ENCODE results near the gene JADE2.
"Not testable (repeated sequence)": the region's sequence is repeated elsewhere in the genome, so short reads cannot be mapped to it uniquely, and the experiment has no call there.

The JADE2 gene

DNA sequence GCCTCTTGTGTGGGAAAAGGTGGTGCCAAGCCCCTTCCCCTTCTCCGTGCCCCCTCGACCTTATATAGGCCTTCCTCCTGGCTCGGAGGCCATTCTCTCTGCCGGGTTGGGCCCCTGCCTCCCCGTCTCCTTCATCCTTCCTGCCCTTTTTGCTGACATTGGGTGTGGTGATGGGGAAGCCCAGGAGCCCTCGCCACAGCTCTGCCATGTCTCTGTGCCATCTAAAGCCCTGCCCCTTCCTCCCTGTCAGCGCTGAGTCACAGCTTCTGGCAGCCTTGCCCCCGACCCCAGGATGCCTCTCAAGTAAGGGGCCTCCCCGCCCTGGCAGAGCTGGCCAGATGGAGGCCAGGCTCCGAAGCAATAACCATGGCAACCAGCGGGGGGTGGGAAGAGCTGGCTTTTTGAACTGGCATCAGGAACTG is 30.4 kb downstream of the JADE2 start:
- CTCF ChIA-PET = interaction anchor here (0.8 to 1.5 kb wide), 3 partner anchors 10 to 184 kb away, joined by 4 to 5 read pairs (median 4); partner anchors contain the start of gene UBE2B
- no peaks in the 10 kb centered on the region for H3K9me3 Mint-ChIP-seq
- H3K27ac Mint-ChIP-seq = peak overlapping the region; percentile 87
- peaks cover 49% of the 10 kb centered on the region for H3K36me3 Mint-ChIP-seq
- peaks cover 31% of the 10 kb centered on the region for H3K4me1 Mint-ChIP-seq
- H3K27me3 Mint-ChIP-seq = no peaks in the 10 kb centered on the region
- peak; percentile 82 for DNase-seq
- H3K4me3 Mint-ChIP-seq = no peak overlapping the region

DNA sequence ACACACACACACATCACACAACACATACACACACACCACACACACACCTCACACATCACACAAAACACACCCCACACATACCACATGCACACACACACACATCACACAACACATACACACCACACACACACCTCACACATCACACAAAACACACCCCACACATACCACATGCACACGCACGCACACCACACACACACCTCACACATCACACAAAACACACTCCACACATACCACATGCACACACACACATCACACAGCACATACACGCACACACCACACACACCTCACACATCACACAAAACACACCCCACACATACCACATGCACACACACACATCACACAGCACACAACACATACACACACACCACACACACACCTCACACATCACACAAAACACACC is 31.1 kb downstream of the JADE2 start:
- CTCF ChIA-PET = interaction anchor here (1.4 to 1.5 kb wide), 2 partner anchors 31 to 185 kb away, joined by 4 to 5 read pairs; partner anchors contain the start of gene UBE2B

DNA sequence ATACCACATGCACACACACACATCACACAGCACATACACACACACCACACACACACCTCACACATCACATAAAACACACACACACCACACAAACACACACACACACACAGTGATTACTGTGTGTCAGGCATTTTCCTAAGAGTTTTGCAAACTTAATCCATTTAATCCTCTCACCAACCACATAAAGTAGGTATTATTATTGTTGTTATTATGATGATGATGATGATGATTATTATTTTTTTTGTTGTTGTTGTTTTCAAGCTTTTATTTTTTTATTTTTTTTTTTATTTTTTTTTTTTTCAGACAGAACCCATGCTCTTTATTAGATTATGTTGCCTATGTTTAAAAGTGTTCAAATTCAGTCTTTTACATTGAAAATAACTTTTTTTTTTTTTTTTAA is 31.5 kb downstream of the JADE2 start:
- CTCF ChIA-PET = no interaction called here
- H3K4me1 Mint-ChIP-seq = peaks cover 31% of the 10 kb centered on the region
- DNase-seq = no peak
- H3K4me3 Mint-ChIP-seq = no peak overlapping the region
- H3K27me3 Mint-ChIP-seq = no peaks in the 10 kb centered on the region
- peak overlapping the region; percentile 86 for H3K27ac Mint-ChIP-seq
- peaks cover 47% of the 10 kb centered on the region for H3K36me3 Mint-ChIP-seq
- no peaks in the 10 kb centered on the region for H3K9me3 Mint-ChIP-seq

More for the DNA sequence above, 31.1 kb downstream of the JADE2 start:
- not testable (repeated sequence) for DNase-seq, H3K9me3 Mint-ChIP-seq, H3K4me3 Mint-ChIP-seq, H3K27me3 Mint-ChIP-seq
- Mint-ChIP-seq H3K36me3 (peaks cover 48% of the 10 kb centered on the region), H3K27ac (peak overlapping the region; percentile 86), H3K4me1 (peaks cover 31% of the 10 kb centered on the region)

DNA sequence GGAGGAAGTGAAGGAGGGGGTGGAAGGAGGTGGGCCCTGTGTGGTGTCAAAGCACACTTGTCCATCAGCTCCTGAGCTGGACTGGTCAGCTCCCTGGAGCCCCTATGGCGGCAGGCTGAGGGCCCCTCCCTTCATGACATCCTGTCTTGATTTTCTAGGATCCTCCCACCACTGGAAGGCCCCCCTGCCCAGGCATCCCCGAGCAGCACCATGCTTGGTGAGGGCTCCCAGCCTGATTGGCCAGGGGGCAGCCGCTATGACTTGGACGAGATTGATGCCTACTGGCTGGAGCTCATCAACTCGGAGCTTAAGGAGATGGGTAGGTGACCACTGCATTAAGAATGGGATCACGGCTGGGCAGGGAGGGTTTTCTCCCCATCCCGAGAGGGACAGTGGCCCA is 34.2 kb downstream of the JADE2 start:
- no peak overlapping the region for H3K4me3 Mint-ChIP-seq
- peaks cover 22% of the 10 kb centered on the region for H3K4me1 Mint-ChIP-seq
- no peak overlapping the region for H3K27ac Mint-ChIP-seq
- no peaks in the 10 kb centered on the region for H3K9me3 Mint-ChIP-seq
- no peaks in the 10 kb centered on the region for H3K27me3 Mint-ChIP-seq
- CTCF ChIA-PET = interaction anchor here (0.7 kb wide), 1 partner anchor 28 kb away, joined by 3 read pairs; no protein-coding TSS in a partner anchor
- DNase-seq = no peak
- peaks cover 50% of the 10 kb centered on the region for H3K36me3 Mint-ChIP-seq

DNA sequence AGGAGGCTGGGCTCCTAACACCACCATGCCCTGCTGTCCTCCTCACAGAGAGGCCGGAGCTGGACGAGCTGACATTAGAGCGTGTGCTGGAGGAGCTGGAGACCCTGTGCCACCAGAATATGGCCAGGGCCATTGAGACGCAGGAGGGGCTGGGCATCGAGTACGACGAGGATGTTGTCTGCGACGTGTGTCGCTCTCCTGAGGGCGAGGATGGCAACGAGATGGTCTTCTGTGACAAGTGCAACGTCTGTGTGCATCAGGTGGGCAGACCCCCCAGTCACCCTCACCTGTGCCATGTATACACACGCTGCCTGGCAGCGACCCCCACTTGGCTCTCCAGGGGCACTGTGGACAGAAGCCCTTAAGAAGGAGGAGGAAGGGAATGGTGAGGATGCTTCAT is 35.2 kb downstream of the JADE2 start:
- CTCF ChIA-PET = no interaction called here
- H3K4me3 Mint-ChIP-seq = no peak overlapping the region

DNA sequence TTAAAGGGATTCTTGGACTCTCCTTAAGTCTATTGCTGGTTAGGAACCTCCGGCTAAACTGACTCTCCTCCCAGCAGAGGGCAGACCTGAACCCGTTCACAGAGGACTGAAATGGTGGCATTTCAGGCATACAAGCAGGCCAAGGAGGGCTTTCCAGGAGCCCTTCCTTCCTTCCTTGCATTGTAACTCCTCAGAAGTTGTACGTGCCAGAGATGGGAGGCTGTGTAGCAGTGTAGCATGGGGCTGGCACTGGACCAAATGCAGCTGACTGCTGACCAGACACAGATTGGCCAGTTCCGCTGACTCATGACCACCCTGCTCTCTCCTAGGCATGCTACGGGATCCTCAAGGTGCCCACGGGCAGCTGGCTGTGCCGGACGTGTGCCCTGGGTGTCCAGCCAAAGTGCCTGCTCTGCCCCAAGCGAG is 36.4 kb downstream of the JADE2 start:
- Mint-ChIP-seq H3K27ac (no peak overlapping the region), H3K36me3 (peaks cover 43% of the 10 kb centered on the region), H3K9me3 (no peaks in the 10 kb centered on the region), H3K27me3 (no peaks in the 10 kb centered on the region), H3K4me1 (peaks cover 3% of the 10 kb centered on the region), H3K4me3 (no peak overlapping the region)
- DNase-seq = no peak
- CTCF ChIA-PET = no interaction called here

More for the DNA sequence above, 35.2 kb downstream of the JADE2 start:
- peaks cover 12% of the 10 kb centered on the region for H3K4me1 Mint-ChIP-seq
- no peak for DNase-seq
- no peak overlapping the region for H3K27ac Mint-ChIP-seq
- no peaks in the 10 kb centered on the region for H3K27me3 Mint-ChIP-seq
- H3K9me3 Mint-ChIP-seq = no peaks in the 10 kb centered on the region
- H3K36me3 Mint-ChIP-seq = peaks cover 45% of the 10 kb centered on the region

DNA sequence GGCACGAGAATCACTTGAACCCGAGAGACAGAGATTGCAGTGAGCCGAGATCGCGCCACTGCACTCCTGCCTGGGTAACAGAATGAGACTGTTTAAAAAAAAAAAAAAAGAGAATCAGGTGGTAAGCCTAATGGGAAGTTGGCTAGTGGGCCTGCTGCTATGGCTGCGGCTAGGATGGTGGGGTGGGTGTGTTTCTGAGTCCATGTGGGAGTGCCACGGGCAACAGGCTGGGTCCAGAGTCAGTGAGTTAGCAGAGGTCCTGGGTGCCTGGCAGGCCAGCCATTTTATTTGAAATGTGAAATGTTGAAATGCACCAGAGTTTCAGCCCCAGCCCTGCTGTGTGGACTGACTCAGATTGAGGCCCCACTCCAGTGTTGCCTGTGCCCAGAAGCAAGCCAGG is 37.8 kb downstream of the JADE2 start:
- H3K27ac Mint-ChIP-seq = no peak overlapping the region
- peaks cover 48% of the 10 kb centered on the region for H3K36me3 Mint-ChIP-seq
- DNase-seq = no peak
- H3K27me3 Mint-ChIP-seq = no peaks in the 10 kb centered on the region
- no peak overlapping the region for H3K4me3 Mint-ChIP-seq
- no peaks in the 10 kb centered on the region for H3K9me3 Mint-ChIP-seq
- CTCF ChIA-PET = no interaction called here
- peaks cover 8% of the 10 kb centered on the region for H3K4me1 Mint-ChIP-seq

DNA sequence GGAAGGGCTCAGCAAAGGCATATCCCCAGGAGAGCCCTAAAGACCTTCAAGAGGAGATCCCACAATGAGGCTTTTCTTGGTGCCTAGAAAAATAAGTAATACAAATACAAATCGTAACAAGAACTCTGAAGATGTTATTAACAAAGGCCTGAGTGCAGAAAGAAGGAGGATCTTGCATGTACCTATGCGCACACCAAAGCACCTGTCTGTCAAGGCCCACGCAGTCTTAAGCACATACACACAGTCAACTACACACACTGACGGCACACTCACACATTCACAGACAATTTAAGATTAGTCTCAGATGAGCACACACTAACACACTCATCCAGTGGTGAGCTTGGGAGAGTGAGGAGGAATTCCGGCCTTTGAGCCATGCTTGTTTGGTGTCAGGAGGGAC is 38.5 kb downstream of the JADE2 start:
- Mint-ChIP-seq H3K4me1 (peaks cover 15% of the 10 kb centered on the region), H3K36me3 (peaks cover 46% of the 10 kb centered on the region), H3K9me3 (no peaks in the 10 kb centered on the region), H3K27me3 (no peaks in the 10 kb centered on the region), H3K4me3 (no peak overlapping the region), H3K27ac (no peak overlapping the region)
- CTCF ChIA-PET = no interaction called here
- no peak for DNase-seq

DNA sequence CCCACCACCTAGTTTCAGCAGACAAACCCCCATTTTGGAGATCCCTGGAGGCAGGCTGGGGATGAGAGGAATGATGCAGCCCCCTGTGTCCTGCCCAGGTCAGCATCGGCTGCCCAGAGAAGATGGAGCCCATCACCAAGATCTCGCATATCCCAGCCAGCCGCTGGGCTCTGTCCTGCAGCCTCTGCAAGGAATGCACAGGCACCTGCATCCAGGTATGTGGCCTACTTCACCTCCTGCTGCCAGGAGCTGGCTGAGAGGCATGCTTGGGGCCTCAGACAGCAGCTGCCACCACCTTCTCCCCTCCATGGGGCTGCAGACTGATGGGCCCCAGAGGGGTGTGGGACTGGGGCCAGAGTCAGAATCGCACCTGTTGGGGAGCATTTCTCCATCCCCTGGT is 38.9 kb downstream of the JADE2 start:
- no peaks in the 10 kb centered on the region for H3K9me3 Mint-ChIP-seq
- no peak overlapping the region for H3K4me3 Mint-ChIP-seq
- CTCF ChIA-PET = no interaction called here
- peaks cover 48% of the 10 kb centered on the region for H3K36me3 Mint-ChIP-seq
- H3K4me1 Mint-ChIP-seq = peaks cover 16% of the 10 kb centered on the region
- no peak for DNase-seq
- H3K27me3 Mint-ChIP-seq = no peaks in the 10 kb centered on the region
- H3K27ac Mint-ChIP-seq = no peak overlapping the region

DNA sequence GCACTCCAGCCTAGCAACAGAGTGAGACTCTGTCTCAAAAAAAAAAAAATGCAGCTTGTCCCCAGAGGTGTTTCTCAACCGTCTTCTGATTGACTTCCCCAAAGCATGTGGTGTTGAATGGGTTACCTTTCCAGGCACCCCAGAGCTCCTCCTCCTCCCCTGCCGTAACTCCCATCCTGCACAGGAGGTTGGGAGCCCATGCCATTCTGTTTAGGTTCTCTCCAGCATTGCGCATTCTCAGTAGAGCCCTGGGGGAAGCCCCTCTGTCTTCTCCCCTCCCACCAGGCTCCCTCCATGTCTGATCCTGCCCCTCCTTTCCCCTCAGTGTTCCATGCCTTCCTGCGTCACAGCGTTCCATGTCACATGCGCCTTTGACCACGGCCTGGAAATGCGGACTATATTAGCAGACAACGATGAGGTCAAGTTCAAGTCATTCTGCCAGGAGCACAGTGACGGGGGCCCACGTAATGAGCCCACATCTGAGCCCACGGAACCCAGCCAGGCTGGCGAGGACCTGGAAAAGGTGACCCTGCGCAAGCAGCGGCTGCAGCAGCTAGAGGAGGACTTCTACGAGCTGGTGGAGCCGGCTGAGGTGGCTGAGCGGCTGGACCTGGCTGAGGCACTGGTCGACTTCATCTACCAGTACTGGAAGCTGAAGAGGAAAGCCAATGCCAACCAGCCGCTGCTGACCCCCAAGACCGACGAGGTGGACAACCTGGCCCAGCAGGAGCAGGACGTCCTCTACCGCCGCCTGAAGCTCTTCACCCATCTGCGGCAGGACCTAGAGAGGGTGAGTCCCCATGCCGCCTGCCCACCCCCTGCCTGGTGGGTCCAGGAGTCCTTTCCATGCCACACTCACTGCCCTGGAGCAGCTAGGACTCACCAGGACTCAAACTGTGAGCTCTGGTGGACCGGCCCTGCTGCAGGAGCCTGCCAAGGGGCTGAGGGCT is 40.6 kb downstream of the JADE2 start:
- no peak for DNase-seq
- Mint-ChIP-seq H3K27ac (no peak overlapping the region), H3K36me3 (peaks cover 49% of the 10 kb centered on the region), H3K4me3 (no peak overlapping the region), H3K27me3 (no peaks in the 10 kb centered on the region), H3K4me1 (peaks cover 19% of the 10 kb centered on the region), H3K9me3 (no peaks in the 10 kb centered on the region)
- CTCF ChIA-PET = interaction anchor here (0.8 to 1.8 kb wide), 3 partner anchors 10 to 38 kb away, joined by 3 to 5 read pairs (median 4); no protein-coding TSS in a partner anchor

DNA sequence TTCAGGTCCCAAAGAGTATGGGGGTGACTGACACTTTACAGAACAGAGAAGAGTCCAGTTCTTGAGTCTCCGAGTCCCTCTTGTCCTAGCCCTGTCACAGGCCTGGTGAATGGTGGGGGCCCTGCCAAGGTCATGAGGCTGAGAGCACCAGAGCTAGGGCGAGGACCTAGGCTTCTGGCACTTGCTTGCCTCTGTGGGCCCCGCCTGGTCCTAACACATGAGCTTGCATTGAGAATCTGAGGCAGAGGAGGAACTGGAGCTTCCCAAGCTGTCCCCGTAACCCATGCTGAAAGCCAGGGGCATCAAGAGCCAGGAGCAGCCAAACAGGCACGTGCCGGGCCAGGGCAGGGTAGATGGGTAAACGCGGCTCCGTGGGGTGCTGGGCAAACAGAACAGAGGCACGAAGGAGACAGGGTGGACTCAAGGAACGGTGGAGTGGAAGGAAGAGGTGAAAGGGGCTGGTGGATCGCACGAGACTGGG is 41.3 kb downstream of the JADE2 start:
- Mint-ChIP-seq H3K4me1 (peaks cover 19% of the 10 kb centered on the region), H3K27ac (no peak overlapping the region), H3K36me3 (peaks cover 50% of the 10 kb centered on the region), H3K27me3 (no peaks in the 10 kb centered on the region), H3K4me3 (no peak overlapping the region), H3K9me3 (no peaks in the 10 kb centered on the region)
- CTCF ChIA-PET = interaction anchor here (1.8 kb wide), 1 partner anchor 39 kb away, joined by 5 read pairs; no protein-coding TSS in a partner anchor
- DNase-seq = no peak

DNA sequence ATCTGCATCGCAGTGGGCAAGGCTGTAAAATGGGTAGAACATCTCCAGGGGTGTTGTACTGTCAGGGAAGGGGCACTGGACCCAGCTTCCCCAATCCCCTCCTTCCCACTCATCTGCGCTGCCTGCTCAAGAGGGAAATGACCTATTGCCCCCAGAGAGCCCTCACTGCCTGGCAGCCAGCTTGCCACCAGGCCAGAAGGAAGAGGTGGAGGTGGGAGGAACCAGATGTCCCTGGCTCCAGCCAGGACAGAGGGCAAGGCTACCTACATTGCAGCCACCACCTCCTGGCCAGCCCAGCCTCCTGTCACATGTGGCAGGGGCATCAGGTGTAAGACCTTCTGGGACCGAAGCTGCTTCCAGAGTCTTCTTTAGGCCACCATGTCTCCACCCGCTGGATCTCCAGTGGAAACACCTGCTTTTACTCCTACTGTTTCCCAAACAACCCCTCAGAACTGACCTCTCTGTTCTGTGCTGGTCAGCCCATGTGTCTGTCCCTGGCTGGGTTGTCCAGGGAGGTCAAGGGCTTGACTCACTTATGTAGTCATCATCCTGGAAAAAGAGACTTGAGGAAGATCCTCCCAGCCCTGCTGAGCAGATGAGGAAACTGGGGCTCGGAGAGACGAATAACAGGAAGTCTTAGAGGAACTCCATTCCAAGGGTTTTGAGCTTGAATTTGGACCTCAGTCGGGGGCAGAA is 42.3 kb downstream of the JADE2 start:
- CTCF ChIA-PET = interaction anchor here (1.8 kb wide), 1 partner anchor 40 kb away, joined by 5 read pairs; no protein-coding TSS in a partner anchor
- H3K9me3 Mint-ChIP-seq = no peaks in the 10 kb centered on the region
- H3K27ac Mint-ChIP-seq = peak overlapping the region; percentile 65
- DNase-seq = no peak
- H3K4me3 Mint-ChIP-seq = no peak overlapping the region
- no peaks in the 10 kb centered on the region for H3K27me3 Mint-ChIP-seq
- H3K4me1 Mint-ChIP-seq = peaks cover 19% of the 10 kb centered on the region
- peaks cover 49% of the 10 kb centered on the region for H3K36me3 Mint-ChIP-seq

DNA sequence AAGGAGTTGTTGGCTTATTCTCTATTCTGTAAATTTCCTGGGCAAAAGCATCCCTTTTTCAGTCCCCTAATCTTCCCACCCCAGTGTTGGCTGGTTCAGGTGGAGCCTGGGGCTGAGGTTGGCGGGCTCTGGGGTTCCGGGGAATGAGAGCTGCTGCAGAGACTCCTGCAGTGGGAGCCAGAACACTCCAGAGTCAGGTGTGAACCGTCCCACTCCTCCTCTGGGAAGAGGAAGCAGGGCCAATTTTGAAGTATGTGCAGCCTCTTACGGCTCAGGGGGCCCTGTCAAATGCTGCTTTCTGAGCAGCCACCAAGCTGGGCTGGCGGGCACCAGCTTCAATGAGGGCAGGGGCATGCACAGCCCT is 42.8 kb downstream of the JADE2 start:
- no peaks in the 10 kb centered on the region for H3K27me3 Mint-ChIP-seq
- H3K36me3 Mint-ChIP-seq = peaks cover 52% of the 10 kb centered on the region

More for the DNA sequence above, 42.8 kb downstream of the JADE2 start:
- no peak for DNase-seq
- CTCF ChIA-PET = no interaction called here
- no peak overlapping the region for H3K4me3 Mint-ChIP-seq
- H3K9me3 Mint-ChIP-seq = no peaks in the 10 kb centered on the region
- H3K4me1 Mint-ChIP-seq = peaks cover 19% of the 10 kb centered on the region
- H3K27ac Mint-ChIP-seq = no peak overlapping the region

Measured in activated naive CD4-positive, alpha-beta T cell treated with anti-CD3 and anti-CD28 coated beads, Interleukin-2, amount 10 ng/mL, durations not matched to agents 7 days and 5 days (primary cell).